A673 (cell line): ENCODE measurements around the gene NAGLU.

Experiments used
- CTCF ChIP-seq: fragments of 300-800, 200-600 bp; sonication (generic); conservative IDR thresholded peaks from 2 replicates; pipeline ENCODE4 v1.5.1; 2017; ENCODE audit warnings: low read depth, mild to moderate bottlenecking, antibody characterized with exemption, low read length, moderate library complexity, mixed read lengths
- EZH2 ChIP-seq: fragments of 200-600 bp; sonication (generic); IDR thresholded peaks from 2 replicates; pipeline ENCODE4 v1.6.1; 2017; ENCODE audit warnings: borderline replicate concordance, low read depth, mild to moderate bottlenecking, mixed read lengths, antibody characterized with exemption, low read length; ENCODE audit not compliant: poor library complexity, severe bottlenecking

- TF ChIP-seq CTCF = no peak
- no peak for TF ChIP-seq EZH2
Observed at GRCh38 chr17:42536048-42536371, at the start of gene NAGLU.
